H1 (cell line): Measurements from ENCODE around the gene SPEM1. TPM values are rescaled to one million over a fixed set of nuclear protein-coding genes. Genes with fewer than 3 reads are reported as not detected.

Experiments used
- CEBPB ChIP-seq: IDR thresholded peaks from 2 replicates; pipeline ENCODE4 v1.6.1; 2012; ENCODE audit warnings: low read depth, low read length
- FOSL1 ChIP-seq: IDR thresholded peaks from 2 replicates; pipeline ENCODE4 v1.6.1; 2011; ENCODE audit warnings: mild to moderate bottlenecking, low read depth, low read length, moderate library complexity; ENCODE audit not compliant: insufficient read depth
- JUN ChIP-seq: IDR thresholded peaks from 2 replicates; pipeline ENCODE4 v1.6.1; 2011; ENCODE audit warnings: low read depth, mild to moderate bottlenecking, improper control_type of control experiment, low read length
- JUND ChIP-seq: IDR thresholded peaks from 2 replicates; pipeline ENCODE4 v1.6.1; 2011; ENCODE audit warnings: mild to moderate bottlenecking, improper control_type of control experiment, low read length
- SP1 ChIP-seq: IDR thresholded peaks from 2 replicates; pipeline ENCODE4 v1.6.1; 2011; ENCODE audit warnings: low read depth, low read length
- polyA plus RNA-seq, 7 experiments: library from polyadenylated mRNA; depleted of rRNA in 3 of 7; stranded (reverse) in 5 of 7; unstranded in 2 of 7; fragments of >200 nt in 5 of 7; fragments of 200-250 nt in 2 of 7; gene quantifications; 1 replicate in 5 of 7; 2 replicates in 1 of 7; 4 replicates in 1 of 7; pipeline versions ENCODE4 v1.2.1 to v1.2.3, GENCODE V29; 2011 to 2013; ENCODE audit warnings: missing spikeins in 2 of 7, mixed read lengths in 2 of 7
- total RNA-seq: library from RNA; stranded (reverse); fragmentation: NEBNext Ultra II Directional; extraction: Animal tissue kit (Norgen Biotek cat#: 25700); gene quantifications from 2 replicates; pipeline ENCODE4 v1.2.1, GENCODE V29; 2021
- TF ChIP-seq, protein P1 (sequence below): fragments of 300-600 bp; sonication (generic); IDR thresholded peaks from 2 replicates; pipeline ENCODE4 v1.7.1; 2012; ENCODE audit warnings: low read length, moderate library complexity, mild to moderate bottlenecking, inconsistent platforms; ENCODE audit not compliant: insufficient replicate concordance
- TF ChIP-seq, protein P2 (sequence below): IDR thresholded peaks from 2 replicates; pipeline ENCODE4 v1.6.1; 2012; ENCODE audit warnings: low read length, inconsistent platforms

SPEM1 gene
- total and polyA plus RNA-seq, 2 of the 8 experiments (the other 6 are each of a cell fraction or from before 2014, with no cell fraction given), result not detected

DNA sequence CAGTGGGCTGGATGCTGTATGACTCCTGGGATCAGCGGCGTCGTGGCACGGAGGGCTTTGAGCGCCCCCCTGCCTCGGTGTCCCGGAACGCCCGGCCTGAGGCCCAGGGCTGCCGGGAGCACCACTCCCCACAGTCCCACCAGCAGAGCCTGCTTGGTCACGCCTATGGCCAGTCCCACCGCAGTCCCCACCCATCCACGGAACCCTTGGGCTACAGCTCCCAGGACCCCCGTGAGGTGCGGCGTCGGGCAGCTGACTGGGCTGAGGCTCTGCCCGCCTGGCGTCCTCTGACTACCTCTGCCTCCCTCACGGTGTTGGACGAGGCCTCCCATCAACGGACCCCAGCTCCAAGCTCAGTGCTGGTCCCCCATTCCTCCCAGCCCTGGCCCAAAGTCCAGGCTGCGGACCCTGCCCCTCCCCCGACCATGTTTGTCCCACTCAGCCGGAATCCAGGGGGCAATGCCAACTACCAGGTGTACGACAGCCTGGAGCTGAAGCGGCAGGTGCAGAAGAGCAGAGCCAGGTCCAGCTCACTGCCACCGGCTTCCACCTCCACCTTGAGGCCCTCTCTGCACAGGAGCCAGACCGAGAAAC is 6.9 kb downstream of the SPEM1 start (continued):
- TF ChIP-seq, protein P1, sequence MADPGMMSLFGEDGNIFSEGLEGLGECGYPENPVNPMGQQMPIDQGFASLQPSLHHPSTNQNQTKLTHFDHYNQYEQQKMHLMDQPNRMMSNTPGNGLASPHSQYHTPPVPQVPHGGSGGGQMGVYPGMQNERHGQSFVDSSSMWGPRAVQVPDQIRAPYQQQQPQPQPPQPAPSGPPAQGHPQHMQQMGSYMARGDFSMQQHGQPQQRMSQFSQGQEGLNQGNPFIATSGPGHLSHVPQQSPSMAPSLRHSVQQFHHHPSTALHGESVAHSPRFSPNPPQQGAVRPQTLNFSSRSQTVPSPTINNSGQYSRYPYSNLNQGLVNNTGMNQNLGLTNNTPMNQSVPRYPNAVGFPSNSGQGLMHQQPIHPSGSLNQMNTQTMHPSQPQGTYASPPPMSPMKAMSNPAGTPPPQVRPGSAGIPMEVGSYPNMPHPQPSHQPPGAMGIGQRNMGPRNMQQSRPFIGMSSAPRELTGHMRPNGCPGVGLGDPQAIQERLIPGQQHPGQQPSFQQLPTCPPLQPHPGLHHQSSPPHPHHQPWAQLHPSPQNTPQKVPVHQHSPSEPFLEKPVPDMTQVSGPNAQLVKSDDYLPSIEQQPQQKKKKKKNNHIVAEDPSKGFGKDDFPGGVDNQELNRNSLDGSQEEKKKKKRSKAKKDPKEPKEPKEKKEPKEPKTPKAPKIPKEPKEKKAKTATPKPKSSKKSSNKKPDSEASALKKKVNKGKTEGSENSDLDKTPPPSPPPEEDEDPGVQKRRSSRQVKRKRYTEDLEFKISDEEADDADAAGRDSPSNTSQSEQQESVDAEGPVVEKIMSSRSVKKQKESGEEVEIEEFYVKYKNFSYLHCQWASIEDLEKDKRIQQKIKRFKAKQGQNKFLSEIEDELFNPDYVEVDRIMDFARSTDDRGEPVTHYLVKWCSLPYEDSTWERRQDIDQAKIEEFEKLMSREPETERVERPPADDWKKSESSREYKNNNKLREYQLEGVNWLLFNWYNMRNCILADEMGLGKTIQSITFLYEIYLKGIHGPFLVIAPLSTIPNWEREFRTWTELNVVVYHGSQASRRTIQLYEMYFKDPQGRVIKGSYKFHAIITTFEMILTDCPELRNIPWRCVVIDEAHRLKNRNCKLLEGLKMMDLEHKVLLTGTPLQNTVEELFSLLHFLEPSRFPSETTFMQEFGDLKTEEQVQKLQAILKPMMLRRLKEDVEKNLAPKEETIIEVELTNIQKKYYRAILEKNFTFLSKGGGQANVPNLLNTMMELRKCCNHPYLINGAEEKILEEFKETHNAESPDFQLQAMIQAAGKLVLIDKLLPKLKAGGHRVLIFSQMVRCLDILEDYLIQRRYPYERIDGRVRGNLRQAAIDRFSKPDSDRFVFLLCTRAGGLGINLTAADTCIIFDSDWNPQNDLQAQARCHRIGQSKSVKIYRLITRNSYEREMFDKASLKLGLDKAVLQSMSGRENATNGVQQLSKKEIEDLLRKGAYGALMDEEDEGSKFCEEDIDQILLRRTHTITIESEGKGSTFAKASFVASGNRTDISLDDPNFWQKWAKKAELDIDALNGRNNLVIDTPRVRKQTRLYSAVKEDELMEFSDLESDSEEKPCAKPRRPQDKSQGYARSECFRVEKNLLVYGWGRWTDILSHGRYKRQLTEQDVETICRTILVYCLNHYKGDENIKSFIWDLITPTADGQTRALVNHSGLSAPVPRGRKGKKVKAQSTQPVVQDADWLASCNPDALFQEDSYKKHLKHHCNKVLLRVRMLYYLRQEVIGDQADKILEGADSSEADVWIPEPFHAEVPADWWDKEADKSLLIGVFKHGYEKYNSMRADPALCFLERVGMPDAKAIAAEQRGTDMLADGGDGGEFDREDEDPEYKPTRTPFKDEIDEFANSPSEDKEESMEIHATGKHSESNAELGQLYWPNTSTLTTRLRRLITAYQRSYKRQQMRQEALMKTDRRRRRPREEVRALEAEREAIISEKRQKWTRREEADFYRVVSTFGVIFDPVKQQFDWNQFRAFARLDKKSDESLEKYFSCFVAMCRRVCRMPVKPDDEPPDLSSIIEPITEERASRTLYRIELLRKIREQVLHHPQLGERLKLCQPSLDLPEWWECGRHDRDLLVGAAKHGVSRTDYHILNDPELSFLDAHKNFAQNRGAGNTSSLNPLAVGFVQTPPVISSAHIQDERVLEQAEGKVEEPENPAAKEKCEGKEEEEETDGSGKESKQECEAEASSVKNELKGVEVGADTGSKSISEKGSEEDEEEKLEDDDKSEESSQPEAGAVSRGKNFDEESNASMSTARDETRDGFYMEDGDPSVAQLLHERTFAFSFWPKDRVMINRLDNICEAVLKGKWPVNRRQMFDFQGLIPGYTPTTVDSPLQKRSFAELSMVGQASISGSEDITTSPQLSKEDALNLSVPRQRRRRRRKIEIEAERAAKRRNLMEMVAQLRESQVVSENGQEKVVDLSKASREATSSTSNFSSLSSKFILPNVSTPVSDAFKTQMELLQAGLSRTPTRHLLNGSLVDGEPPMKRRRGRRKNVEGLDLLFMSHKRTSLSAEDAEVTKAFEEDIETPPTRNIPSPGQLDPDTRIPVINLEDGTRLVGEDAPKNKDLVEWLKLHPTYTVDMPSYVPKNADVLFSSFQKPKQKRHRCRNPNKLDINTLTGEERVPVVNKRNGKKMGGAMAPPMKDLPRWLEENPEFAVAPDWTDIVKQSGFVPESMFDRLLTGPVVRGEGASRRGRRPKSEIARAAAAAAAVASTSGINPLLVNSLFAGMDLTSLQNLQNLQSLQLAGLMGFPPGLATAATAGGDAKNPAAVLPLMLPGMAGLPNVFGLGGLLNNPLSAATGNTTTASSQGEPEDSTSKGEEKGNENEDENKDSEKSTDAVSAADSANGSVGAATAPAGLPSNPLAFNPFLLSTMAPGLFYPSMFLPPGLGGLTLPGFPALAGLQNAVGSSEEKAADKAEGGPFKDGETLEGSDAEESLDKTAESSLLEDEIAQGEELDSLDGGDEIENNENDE, result no peak
- TF ChIP-seq, protein P2, sequence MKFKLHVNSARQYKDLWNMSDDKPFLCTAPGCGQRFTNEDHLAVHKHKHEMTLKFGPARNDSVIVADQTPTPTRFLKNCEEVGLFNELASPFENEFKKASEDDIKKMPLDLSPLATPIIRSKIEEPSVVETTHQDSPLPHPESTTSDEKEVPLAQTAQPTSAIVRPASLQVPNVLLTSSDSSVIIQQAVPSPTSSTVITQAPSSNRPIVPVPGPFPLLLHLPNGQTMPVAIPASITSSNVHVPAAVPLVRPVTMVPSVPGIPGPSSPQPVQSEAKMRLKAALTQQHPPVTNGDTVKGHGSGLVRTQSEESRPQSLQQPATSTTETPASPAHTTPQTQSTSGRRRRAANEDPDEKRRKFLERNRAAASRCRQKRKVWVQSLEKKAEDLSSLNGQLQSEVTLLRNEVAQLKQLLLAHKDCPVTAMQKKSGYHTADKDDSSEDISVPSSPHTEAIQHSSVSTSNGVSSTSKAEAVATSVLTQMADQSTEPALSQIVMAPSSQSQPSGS, result no peak
- TF ChIP-seq FOSL1 (no peak), JUND (no peak), SP1 (no peak), JUN (no peak), CEBPB (no peak)
